GM12878 (cell line): Measurements from ENCODE around the gene KCNK1. TPM values are rescaled to one million over a fixed set of nuclear protein-coding genes. Genes with fewer than 3 reads are reported as not detected.

Experiments used
- ATF7 ChIP-seq: fragments of 450-650 bp; IDR thresholded peaks from 2 replicates; pipeline ENCODE4 v1.6.1; 2016; ENCODE audit warnings: low read depth, mild to moderate bottlenecking
- EP300 ChIP-seq, 2 experiments: fragments of 150-350 bp in 1 of 2; IDR thresholded peaks; 2 replicates each; pipeline ENCODE4 v1.6.1; 2011 to 2012; ENCODE audit warnings: low read depth in 2 of 2, low read length in 2 of 2, borderline replicate concordance in 1 of 2, improper control_type of control experiment in 1 of 2, inconsistent platforms in 1 of 2; ENCODE audit not compliant: control insufficient read depth in 1 of 2
- ETV6 ChIP-seq, 2 experiments: fragments of 450-650 bp in 1 of 2; IDR thresholded peaks in 1 of 2; conservative IDR thresholded peaks in 1 of 2; 2 replicates each; pipeline ENCODE4 v1.6.1; 2014; ENCODE audit warnings: antibody characterized with exemption in 1 of 2, borderline replicate concordance in 1 of 2, low read depth in 1 of 2, mild to moderate bottlenecking in 1 of 2, moderate library complexity in 1 of 2
- IKZF2 ChIP-seq, 2 experiments: fragments of 450-650 bp; IDR thresholded peaks; 2 replicates each; pipeline ENCODE4 v1.6.1; 2017; ENCODE audit warnings: mild to moderate bottlenecking in 2 of 2, moderate library complexity in 2 of 2
- IRF5 ChIP-seq: fragments of 450-650 bp; IDR thresholded peaks from 2 replicates; pipeline ENCODE4 v1.6.1; 2017; ENCODE audit warnings: borderline replicate concordance
- KAT2A ChIP-seq: conservative IDR thresholded peaks from 2 replicates; pipeline ENCODE4 v1.6.1; 2011; ENCODE audit warnings: low read depth, low read length; ENCODE audit not compliant: control insufficient read depth
- MAX ChIP-seq: IDR thresholded peaks from 2 replicates; pipeline ENCODE4 v1.6.1; 2012; ENCODE audit warnings: low read depth, low read length, improper control_type of control experiment
- MEF2B ChIP-seq: fragments of 450-650 bp; IDR thresholded peaks from 2 replicates; pipeline ENCODE4 v1.6.1; 2018; ENCODE audit warnings: mild to moderate bottlenecking, moderate library complexity; ENCODE audit not compliant: partially characterized antibody, poor library complexity, severe bottlenecking
- NR2F1 ChIP-seq: fragments of 450-650 bp; conservative IDR thresholded peaks from 2 replicates; pipeline ENCODE4 v1.6.1; 2017; ENCODE audit warnings: mild to moderate bottlenecking
- RAD21 ChIP-seq: IDR thresholded peaks from 2 replicates; pipeline ENCODE4 v1.6.1; 2011; ENCODE audit warnings: mild to moderate bottlenecking, low read depth, low read length, moderate library complexity; ENCODE audit not compliant: insufficient read depth
- SP1 ChIP-seq: IDR thresholded peaks from one replicate; pipeline ENCODE4 v1.6.1; 2011; ENCODE audit warnings: low read depth, low read length
- USF2 ChIP-seq: IDR thresholded peaks from 2 replicates; pipeline ENCODE4 v1.6.1; 2011; ENCODE audit warnings: low read depth, low read length, improper control_type of control experiment, borderline replicate concordance
- ZBTB11 ChIP-seq: fragments of 450-650 bp; formaldehyde crosslinking; IDR thresholded peaks from 2 replicates; pipeline ENCODE4 v1.5.0; 2022; ENCODE audit warnings: mild to moderate bottlenecking, missing genetic modification characterization
- polyA plus RNA-seq, 11 experiments: library from polyadenylated mRNA; depleted of rRNA in 4 of 11; unstranded in 6 of 11; stranded (reverse) in 5 of 11; fragments of >200 nt; fragmentation: Nextera tagmentation in 4 of 11; fragmentation: Illumina TruSeq in 1 of 11; extraction: Ambion mirVana in 4 of 11; extraction: Trizol in 1 of 11; gene quantifications; 1 replicate in 1 of 11; 2 replicates in 10 of 11; pipeline versions ENCODE4 v1.2.1 to v1.2.3, GENCODE V29; 2011 to 2016; ENCODE audit warnings: inconsistent platforms in 2 of 11, missing spikeins in 2 of 11, low read depth in 1 of 11
- total RNA-seq, 4 experiments: library from RNA; depleted of rRNA in 3 of 4; stranded (reverse); fragments of >200 nt in 3 of 4; fragmentation: Illumina TruSeq in 1 of 4; extraction: Trizol in 1 of 4; gene quantifications; 2 replicates each; pipeline versions ENCODE4 v1.2.1 to v1.2.3, GENCODE V29; 2013 to 2021
- TF ChIP-seq, protein P1 (sequence below): fragments of 150-350 bp; IDR thresholded peaks from 2 replicates; pipeline ENCODE4 v1.6.1; 2014; ENCODE audit warnings: mild to moderate bottlenecking, low read depth, low read length
- TF ChIP-seq, protein P2 (sequence below): fragments of 450-650 bp; IDR thresholded peaks from 2 replicates; pipeline ENCODE4 v1.6.1; 2016; ENCODE audit warnings: mild to moderate bottlenecking

Gene KCNK1
- total and polyA plus RNA-seq, 10 of the 15 experiments (the other 5 are each of a cell fraction or from before 2014, with no cell fraction given): 9.4 to 27.6 (median 15.1) TPM

- TF ChIP-seq ZBTB11 (CRISPR knock-in tag) (no peak), ATF7 (peak; percentile 56), ETV6 (conservative IDR thresholded peaks at IDR 0.05 in 1 of 2, IDR thresholded peaks at IDR 0.05 in 1 of 2; ENCODE audit: borderline replicate concordance in 1 of 2, low read depth in 1 of 2) (no peak), KAT2A (no peak), IRF5 (no peak), SP1 (no peak), EP300 (IDR thresholded peaks at IDR 0.05; ENCODE audit: borderline replicate concordance in 1 of 2, control insufficient read depth in 1 of 2, low read depth in 2 of 2, low read length in 2 of 2) (peak; percentile 10 to 55; a peak in 2 of 4 replicates), IKZF2 (IDR thresholded peaks at IDR 0.05) (peak; percentile 46 to 63; a peak in 3 of 4 replicates), MAX (no peak), RAD21 (no peak), MEF2B (peak; percentile 98), USF2 (no peak), NR2F1 (peak; percentile 75; the same call in 1 of the 2 replicates)
- TF ChIP-seq, protein P1, sequence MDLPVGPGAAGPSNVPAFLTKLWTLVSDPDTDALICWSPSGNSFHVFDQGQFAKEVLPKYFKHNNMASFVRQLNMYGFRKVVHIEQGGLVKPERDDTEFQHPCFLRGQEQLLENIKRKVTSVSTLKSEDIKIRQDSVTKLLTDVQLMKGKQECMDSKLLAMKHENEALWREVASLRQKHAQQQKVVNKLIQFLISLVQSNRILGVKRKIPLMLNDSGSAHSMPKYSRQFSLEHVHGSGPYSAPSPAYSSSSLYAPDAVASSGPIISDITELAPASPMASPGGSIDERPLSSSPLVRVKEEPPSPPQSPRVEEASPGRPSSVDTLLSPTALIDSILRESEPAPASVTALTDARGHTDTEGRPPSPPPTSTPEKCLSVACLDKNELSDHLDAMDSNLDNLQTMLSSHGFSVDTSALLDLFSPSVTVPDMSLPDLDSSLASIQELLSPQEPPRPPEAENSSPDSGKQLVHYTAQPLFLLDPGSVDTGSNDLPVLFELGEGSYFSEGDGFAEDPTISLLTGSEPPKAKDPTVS: no peak
- TF ChIP-seq, protein P2, sequence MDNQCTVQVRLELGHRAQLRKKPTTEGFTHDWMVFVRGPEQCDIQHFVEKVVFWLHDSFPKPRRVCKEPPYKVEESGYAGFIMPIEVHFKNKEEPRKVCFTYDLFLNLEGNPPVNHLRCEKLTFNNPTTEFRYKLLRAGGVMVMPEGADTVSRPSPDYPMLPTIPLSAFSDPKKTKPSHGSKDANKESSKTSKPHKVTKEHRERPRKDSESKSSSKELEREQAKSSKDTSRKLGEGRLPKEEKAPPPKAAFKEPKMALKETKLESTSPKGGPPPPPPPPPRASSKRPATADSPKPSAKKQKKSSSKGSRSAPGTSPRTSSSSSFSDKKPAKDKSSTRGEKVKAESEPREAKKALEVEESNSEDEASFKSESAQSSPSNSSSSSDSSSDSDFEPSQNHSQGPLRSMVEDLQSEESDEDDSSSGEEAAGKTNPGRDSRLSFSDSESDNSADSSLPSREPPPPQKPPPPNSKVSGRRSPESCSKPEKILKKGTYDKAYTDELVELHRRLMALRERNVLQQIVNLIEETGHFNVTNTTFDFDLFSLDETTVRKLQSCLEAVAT: peak; percentile 72; the same call in 1 of the 2 replicates
These were observed 59.5 kb downstream of the KCNK1 start (continued) for GRCh38 chr1:233673261-233673946.
